ENCODE data around the gene PHF2.

Gene PHF2

GRCh38 chr9:93552923-93553322, 23.5 kb upstream of the PHF2 start:
- peaks cover 26% of the 10 kb centered on the region for H3K36me3 ChIP-seq (ENCODE audit: low read length)

GRCh38 chr9:93555370-93555769, 21.0 kb upstream of the PHF2 start:
- no peaks in the 10 kb centered on the region for H3K27me3 ChIP-seq (ENCODE audit: low read length)

More at GRCh38 chr9:93552923-93553322, 23.5 kb upstream of the PHF2 start:
- Histone ChIP-seq H3K27me3 (ENCODE audit: low read length) (no peaks in the 10 kb centered on the region), H3K27ac (ENCODE audit: low read depth, low read length) (no peak overlapping the region), H3K79me2 (ENCODE audit: insufficient read depth, low read length) (no peaks in the 10 kb centered on the region), H3K4me2 (ENCODE audit: low read depth, low read length, poor library complexity, severe bottlenecking) (no peak overlapping the region), H3K9me2 (replicated peaks; ENCODE audit: insufficient read depth, low read length) (no peaks in the 10 kb centered on the region), H3K4me3 (ENCODE audit: insufficient read depth, low read length, poor library complexity, severe bottlenecking) (no peak overlapping the region), H3F3A (ENCODE audit: insufficient read depth) (0 out of 2 replicates have a peak, but pooled peaks cover 3% of the 10 kb centered on the region), H3K9ac (ENCODE audit: low read length) (no peak overlapping the region), H3K9me3 (ENCODE audit: insufficient read depth, low read length) (no peaks in the 10 kb centered on the region), H2AFZ (ENCODE audit: low read depth, low read length, severe bottlenecking) (no peak overlapping the region), H4K20me1 (ENCODE audit: low read depth, low read length) (no peaks in the 10 kb centered on the region)
- TF ChIP-seq CTCF (IDR thresholded peaks at IDR 0.05; ENCODE audit: insufficient read depth, low read length, poor library complexity, severe bottlenecking), result no peak
- TF ChIP-seq EZH2phosphoT487 (conservative IDR thresholded peaks at IDR 0.05; ENCODE audit: low read length), result no peak

GRCh38 chr9:93557366-93558137, 18.8 kb upstream of the PHF2 start:
- Histone ChIP-seq H3K36me3 (ENCODE audit: low read length) (peaks cover 21% of the 10 kb centered on the region; the same call in 1 of the 2 replicates), H3K9ac (ENCODE audit: low read length) (no peak overlapping the region), H3K79me2 (ENCODE audit: insufficient read depth, low read length) (no peaks in the 10 kb centered on the region), H3K27ac (ENCODE audit: low read depth, low read length) (no peak overlapping the region), H3K4me2 (ENCODE audit: low read depth, low read length, poor library complexity, severe bottlenecking) (no peak overlapping the region), H4K20me1 (ENCODE audit: low read depth, low read length) (no peaks in the 10 kb centered on the region), H3F3A (ENCODE audit: insufficient read depth) (no peaks in the 10 kb centered on the region; the same call in 1 of the 2 replicates), H2AFZ (ENCODE audit: low read depth, low read length, severe bottlenecking) (no peak overlapping the region), H3K27me3 (ENCODE audit: low read length) (no peaks in the 10 kb centered on the region), H3K9me3 (ENCODE audit: insufficient read depth, low read length) (no peaks in the 10 kb centered on the region), H3K4me3 (ENCODE audit: insufficient read depth, low read length, poor library complexity, severe bottlenecking) (no peak overlapping the region), H3K9me2 (replicated peaks; ENCODE audit: insufficient read depth, low read length) (no peaks in the 10 kb centered on the region)
- TF ChIP-seq EZH2phosphoT487 (conservative IDR thresholded peaks at IDR 0.05; ENCODE audit: low read length) (no peak), CTCF (IDR thresholded peaks at IDR 0.05; ENCODE audit: insufficient read depth, low read length, poor library complexity, severe bottlenecking) (no peak)

More at GRCh38 chr9:93555370-93555769, 21.0 kb upstream of the PHF2 start:
- Histone ChIP-seq H3K4me3 (ENCODE audit: insufficient read depth, low read length, poor library complexity, severe bottlenecking) (no peak overlapping the region), H2AFZ (ENCODE audit: low read depth, low read length, severe bottlenecking) (no peak overlapping the region), H3F3A (ENCODE audit: insufficient read depth) (peaks cover 3% of the 10 kb centered on the region; the same call in 1 of the 2 replicates), H3K27ac (ENCODE audit: low read depth, low read length) (no peak overlapping the region), H3K9ac (ENCODE audit: low read length) (no peak overlapping the region), H3K4me2 (ENCODE audit: low read depth, low read length, poor library complexity, severe bottlenecking) (no peak overlapping the region), H3K9me3 (ENCODE audit: insufficient read depth, low read length) (no peaks in the 10 kb centered on the region), H3K9me2 (replicated peaks; ENCODE audit: insufficient read depth, low read length) (no peaks in the 10 kb centered on the region), H3K36me3 (ENCODE audit: low read length) (peaks cover 26% of the 10 kb centered on the region), H4K20me1 (ENCODE audit: low read depth, low read length) (no peaks in the 10 kb centered on the region), H3K79me2 (ENCODE audit: insufficient read depth, low read length) (no peaks in the 10 kb centered on the region)
- TF ChIP-seq CTCF (IDR thresholded peaks at IDR 0.05; ENCODE audit: insufficient read depth, low read length, poor library complexity, severe bottlenecking), result no peak
- no peak for TF ChIP-seq EZH2phosphoT487 (conservative IDR thresholded peaks at IDR 0.05; ENCODE audit: low read length)

All from SU-DHL-6 (cell line).